NB4 (cell line): Measurements from ENCODE around the gene OLFML3.

Experiments
- POLR2A ChIP-seq: IDR thresholded peaks from 2 replicates; pipeline ENCODE4 v1.6.1; 2011; ENCODE audit warnings: mild to moderate bottlenecking; ENCODE audit not compliant: insufficient read length; ENCODE audit errors: extremely low read depth
- TF ChIP-seq, protein P1 (sequence below): IDR thresholded peaks from one replicate; pipeline ENCODE4 v1.5.1; 2012; ENCODE audit warnings: low read depth, low read length
- TF ChIP-seq, protein P2 (sequence below): IDR thresholded peaks from 2 replicates; pipeline ENCODE4 v1.6.1; 2011; ENCODE audit warnings: low read depth, low read length

DNA sequence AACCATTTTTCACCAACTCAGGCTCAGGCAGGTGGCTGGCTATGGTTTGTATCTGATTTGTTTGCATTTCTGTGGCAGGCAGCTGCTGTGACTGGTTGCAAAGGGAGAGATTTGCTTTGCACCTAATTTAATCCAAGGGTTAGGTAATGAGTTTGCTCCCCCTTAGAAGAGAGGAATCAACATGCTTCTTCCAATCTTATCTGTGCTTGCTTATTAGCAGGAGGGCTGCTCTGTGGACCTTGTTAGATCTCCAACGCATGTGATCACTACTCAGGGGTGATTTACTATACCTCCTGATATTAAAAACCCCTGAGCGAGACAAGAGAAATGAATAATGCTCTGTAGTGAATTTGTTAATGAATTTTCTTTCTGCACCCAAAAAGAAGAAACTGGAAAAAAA lies 20.5 kb downstream of the OLFML3 start:
- TF ChIP-seq, protein P1, sequence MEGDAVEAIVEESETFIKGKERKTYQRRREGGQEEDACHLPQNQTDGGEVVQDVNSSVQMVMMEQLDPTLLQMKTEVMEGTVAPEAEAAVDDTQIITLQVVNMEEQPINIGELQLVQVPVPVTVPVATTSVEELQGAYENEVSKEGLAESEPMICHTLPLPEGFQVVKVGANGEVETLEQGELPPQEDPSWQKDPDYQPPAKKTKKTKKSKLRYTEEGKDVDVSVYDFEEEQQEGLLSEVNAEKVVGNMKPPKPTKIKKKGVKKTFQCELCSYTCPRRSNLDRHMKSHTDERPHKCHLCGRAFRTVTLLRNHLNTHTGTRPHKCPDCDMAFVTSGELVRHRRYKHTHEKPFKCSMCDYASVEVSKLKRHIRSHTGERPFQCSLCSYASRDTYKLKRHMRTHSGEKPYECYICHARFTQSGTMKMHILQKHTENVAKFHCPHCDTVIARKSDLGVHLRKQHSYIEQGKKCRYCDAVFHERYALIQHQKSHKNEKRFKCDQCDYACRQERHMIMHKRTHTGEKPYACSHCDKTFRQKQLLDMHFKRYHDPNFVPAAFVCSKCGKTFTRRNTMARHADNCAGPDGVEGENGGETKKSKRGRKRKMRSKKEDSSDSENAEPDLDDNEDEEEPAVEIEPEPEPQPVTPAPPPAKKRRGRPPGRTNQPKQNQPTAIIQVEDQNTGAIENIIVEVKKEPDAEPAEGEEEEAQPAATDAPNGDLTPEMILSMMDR = no peak
- no peak for TF ChIP-seq POLR2A
- TF ChIP-seq, protein P2, sequence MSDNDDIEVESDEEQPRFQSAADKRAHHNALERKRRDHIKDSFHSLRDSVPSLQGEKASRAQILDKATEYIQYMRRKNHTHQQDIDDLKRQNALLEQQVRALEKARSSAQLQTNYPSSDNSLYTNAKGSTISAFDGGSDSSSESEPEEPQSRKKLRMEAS = no peak
